ENCODE measurements around the gene DTNBP1.

GRCh38 chr6:15663130-15663871, 473 bp upstream of the DTNBP1 start:
- TF ChIP-seq, protein P1, sequence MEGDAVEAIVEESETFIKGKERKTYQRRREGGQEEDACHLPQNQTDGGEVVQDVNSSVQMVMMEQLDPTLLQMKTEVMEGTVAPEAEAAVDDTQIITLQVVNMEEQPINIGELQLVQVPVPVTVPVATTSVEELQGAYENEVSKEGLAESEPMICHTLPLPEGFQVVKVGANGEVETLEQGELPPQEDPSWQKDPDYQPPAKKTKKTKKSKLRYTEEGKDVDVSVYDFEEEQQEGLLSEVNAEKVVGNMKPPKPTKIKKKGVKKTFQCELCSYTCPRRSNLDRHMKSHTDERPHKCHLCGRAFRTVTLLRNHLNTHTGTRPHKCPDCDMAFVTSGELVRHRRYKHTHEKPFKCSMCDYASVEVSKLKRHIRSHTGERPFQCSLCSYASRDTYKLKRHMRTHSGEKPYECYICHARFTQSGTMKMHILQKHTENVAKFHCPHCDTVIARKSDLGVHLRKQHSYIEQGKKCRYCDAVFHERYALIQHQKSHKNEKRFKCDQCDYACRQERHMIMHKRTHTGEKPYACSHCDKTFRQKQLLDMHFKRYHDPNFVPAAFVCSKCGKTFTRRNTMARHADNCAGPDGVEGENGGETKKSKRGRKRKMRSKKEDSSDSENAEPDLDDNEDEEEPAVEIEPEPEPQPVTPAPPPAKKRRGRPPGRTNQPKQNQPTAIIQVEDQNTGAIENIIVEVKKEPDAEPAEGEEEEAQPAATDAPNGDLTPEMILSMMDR (IDR thresholded peaks at IDR 0.05) = no peak
- TF ChIP-seq EP300 (IDR thresholded peaks at IDR 0.05) (no peak), POLR2A (IDR thresholded peaks at IDR 0.05) (no peak), POLR2AphosphoS5 (IDR thresholded peaks at IDR 0.05) (no peak)
